GM21723 (cell line): ENCODE results near the gene NRG3.
"Not testable (repeated sequence)": the region's sequence is repeated elsewhere in the genome, so short reads cannot be mapped to it uniquely, and the experiment has no call there.

Experiments used
- ATAC-seq: cut with Tn5 transposase; IDR thresholded peaks from one replicate; pipeline ENCODE4 v1.9.1; 2021; ENCODE audit warnings: mild to moderate bottlenecking, moderate library complexity; ENCODE audit not compliant: unreplicated experiment

The NRG3 gene

GRCh38 chr10:82267465-82267864 is 392.5 kb downstream of the NRG3 start:
- ATAC-seq = no peak

GRCh38 chr10:82267960-82268359 is 393.0 kb downstream of the NRG3 start:
- ATAC-seq = no peak

- no peak for ATAC-seq
Measured at GRCh38 chr10:82277591-82277990, 402.6 kb downstream of the NRG3 start.

- no peak for ATAC-seq
Measured at GRCh38 chr10:82278401-82279182, 403.6 kb downstream of the NRG3 start.

- ATAC-seq = no peak
Measured at GRCh38 chr10:82282782-82283456, 407.9 kb downstream of the NRG3 start.

- no peak for ATAC-seq
Measured at GRCh38 chr10:82284180-82284579, 409.2 kb downstream of the NRG3 start.

- no peak for ATAC-seq
Measured at GRCh38 chr10:82288461-82288881, 413.5 kb downstream of the NRG3 start.

GRCh38 chr10:82289945-82290344 is 415.0 kb downstream of the NRG3 start:
- no peak for ATAC-seq

- no peak for ATAC-seq
Measured at GRCh38 chr10:82294874-82295378, 419.9 kb downstream of the NRG3 start.

GRCh38 chr10:82308641-82309040 is 433.6 kb downstream of the NRG3 start:
- no peak for ATAC-seq

- no peak for ATAC-seq
Measured at GRCh38 chr10:82310839-82311238, 435.8 kb downstream of the NRG3 start.

- no peak for ATAC-seq
Measured at GRCh38 chr10:82313401-82313800, 438.4 kb downstream of the NRG3 start.

- ATAC-seq = no peak
Measured at GRCh38 chr10:82318534-82318933, 443.5 kb downstream of the NRG3 start.

- ATAC-seq = no peak
Measured at GRCh38 chr10:82319074-82319473, 444.1 kb downstream of the NRG3 start.

- ATAC-seq = no peak
Measured at GRCh38 chr10:82319562-82319961, 444.6 kb downstream of the NRG3 start.

GRCh38 chr10:82321724-82322123 is 446.7 kb downstream of the NRG3 start:
- ATAC-seq = no peak

- ATAC-seq = no peak
Measured at GRCh38 chr10:82331716-82332115, 456.7 kb downstream of the NRG3 start.

- ATAC-seq = no peak
Measured at GRCh38 chr10:82335831-82336230, 460.8 kb downstream of the NRG3 start.

- no peak for ATAC-seq
Measured at GRCh38 chr10:82340166-82340565, 465.2 kb downstream of the NRG3 start.

- not testable (repeated sequence) for ATAC-seq
Measured at GRCh38 chr10:82349590-82349989, 474.6 kb downstream of the NRG3 start.

- no peak for ATAC-seq
Measured at GRCh38 chr10:82353381-82353780, 478.4 kb downstream of the NRG3 start.

GRCh38 chr10:82358486-82359099 is 483.6 kb downstream of the NRG3 start:
- no peak for ATAC-seq
